Measurements from ENCODE around the gene NECTIN3.

Gene NECTIN3

GRCh38 chr3:111134302-111134701 lies 62.7 kb downstream of the NECTIN3 start:
- Mint-ChIP-seq H3K4me1 (no peaks in the 10 kb centered on the region), H3K36me3 (no peaks in the 10 kb centered on the region), H3K9me3 (no peaks in the 10 kb centered on the region), H3K27ac (no peak overlapping the region), H3K4me3 (no peak overlapping the region), H3K27me3 (no peaks in the 10 kb centered on the region)

- Mint-ChIP-seq H3K9me3 (no peaks in the 10 kb centered on the region), H3K4me1 (no peaks in the 10 kb centered on the region), H3K27me3 (no peaks in the 10 kb centered on the region), H3K4me3 (no peak overlapping the region), H3K36me3 (no peaks in the 10 kb centered on the region), H3K27ac (no peak overlapping the region)
These were observed 79.8 kb downstream of the NECTIN3 start for GRCh38 chr3:111151438-111151837.

- H3K9me3 Mint-ChIP-seq: no peaks in the 10 kb centered on the region
- no peaks in the 10 kb centered on the region for H3K36me3 Mint-ChIP-seq
- no peaks in the 10 kb centered on the region for H3K4me1 Mint-ChIP-seq
- H3K27me3 Mint-ChIP-seq: no peaks in the 10 kb centered on the region
- H3K4me3 Mint-ChIP-seq: no peak overlapping the region
- no peak overlapping the region for H3K27ac Mint-ChIP-seq
These were observed 80.9 kb downstream of the NECTIN3 start for GRCh38 chr3:111152496-111152895.

- H3K36me3 Mint-ChIP-seq: no peaks in the 10 kb centered on the region
- H3K27me3 Mint-ChIP-seq: no peaks in the 10 kb centered on the region
- H3K9me3 Mint-ChIP-seq: no peaks in the 10 kb centered on the region
- no peak overlapping the region for H3K27ac Mint-ChIP-seq
- H3K4me1 Mint-ChIP-seq: no peaks in the 10 kb centered on the region
- no peak overlapping the region for H3K4me3 Mint-ChIP-seq
These were observed 84.9 kb downstream of the NECTIN3 start for GRCh38 chr3:111156517-111156916.

GRCh38 chr3:111159391-111159790 lies 87.8 kb downstream of the NECTIN3 start:
- H3K27ac Mint-ChIP-seq: no peak overlapping the region
- H3K4me3 Mint-ChIP-seq: no peak overlapping the region
- no peaks in the 10 kb centered on the region for H3K4me1 Mint-ChIP-seq

DNA sequence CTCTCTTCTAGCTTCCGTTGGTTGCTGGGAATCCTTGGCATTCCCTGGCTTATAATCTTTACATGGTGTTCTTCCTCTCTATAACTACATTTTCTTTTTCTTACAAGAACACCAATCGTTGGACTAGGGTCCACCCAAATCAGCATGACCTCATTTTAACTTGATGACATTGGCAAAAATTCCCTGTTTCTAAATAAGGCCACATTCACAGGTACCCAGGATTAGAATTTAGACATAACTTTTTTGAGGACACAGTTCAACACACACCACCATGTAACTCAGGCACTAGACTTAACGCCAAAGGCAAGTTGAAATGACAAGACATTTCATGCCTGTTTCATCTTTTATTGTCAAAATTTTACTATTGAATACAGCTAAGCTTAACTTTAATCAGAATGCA lies 93.0 kb downstream of the NECTIN3 start:
- H3K27me3 Mint-ChIP-seq: no peaks in the 10 kb centered on the region
- H3K36me3 Mint-ChIP-seq: no peaks in the 10 kb centered on the region
- H3K4me3 Mint-ChIP-seq: no peak overlapping the region
- H3K27ac Mint-ChIP-seq: no peak overlapping the region
- H3K9me3 Mint-ChIP-seq: no peaks in the 10 kb centered on the region
- no peaks in the 10 kb centered on the region for H3K4me1 Mint-ChIP-seq

More at GRCh38 chr3:111159391-111159790, 87.8 kb downstream of the NECTIN3 start:
- Mint-ChIP-seq H3K27me3 (no peaks in the 10 kb centered on the region), H3K9me3 (no peaks in the 10 kb centered on the region), H3K36me3 (no peaks in the 10 kb centered on the region)

DNA sequence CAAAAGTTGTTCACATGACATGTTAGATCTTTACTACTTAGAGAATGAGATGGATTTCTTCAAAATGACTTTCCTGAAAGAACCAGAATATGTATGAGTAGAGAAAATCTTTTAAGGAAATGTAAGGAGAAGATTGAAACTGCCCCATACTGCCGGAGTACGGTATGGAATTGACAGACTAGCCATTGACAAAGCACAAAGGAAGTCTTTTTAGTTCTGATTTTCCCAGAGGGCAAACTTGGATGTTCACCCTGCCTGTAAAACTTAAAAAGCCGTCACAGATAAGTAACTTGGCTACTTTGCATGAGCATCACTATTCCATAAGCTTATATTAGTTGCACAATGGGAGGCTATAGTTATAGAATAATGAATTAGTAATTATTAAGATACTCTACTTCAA lies 93.8 kb downstream of the NECTIN3 start:
- Mint-ChIP-seq H3K36me3 (no peaks in the 10 kb centered on the region), H3K27me3 (no peaks in the 10 kb centered on the region), H3K27ac (no peak overlapping the region), H3K4me1 (no peaks in the 10 kb centered on the region), H3K4me3 (no peak overlapping the region), H3K9me3 (no peaks in the 10 kb centered on the region)

- Mint-ChIP-seq H3K27ac (no peak overlapping the region), H3K27me3 (no peaks in the 10 kb centered on the region), H3K4me1 (no peaks in the 10 kb centered on the region), H3K4me3 (no peak overlapping the region), H3K36me3 (peaks cover 1% of the 10 kb centered on the region), H3K9me3 (no peaks in the 10 kb centered on the region)
These were observed 101.8 kb downstream of the NECTIN3 start for GRCh38 chr3:111173328-111173900.

DNA sequence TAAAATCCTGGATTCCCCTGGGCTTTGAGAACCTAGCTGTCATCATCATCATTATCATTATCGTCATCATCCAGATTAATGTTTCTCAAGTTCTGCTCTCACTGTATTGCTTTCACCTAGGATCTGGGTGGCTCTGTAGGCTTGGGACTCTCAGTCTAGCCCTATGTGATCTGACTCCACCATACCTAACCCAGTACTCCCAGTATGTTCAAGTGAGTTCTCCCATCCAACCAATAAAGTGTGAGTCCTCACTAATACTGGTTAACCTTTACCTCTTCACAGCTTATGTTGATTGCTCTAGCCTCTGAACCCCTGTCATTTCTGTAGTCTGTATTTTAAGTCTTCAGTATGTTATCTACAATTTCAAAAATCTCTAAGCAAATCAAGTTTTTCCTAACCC lies 102.3 kb downstream of the NECTIN3 start:
- H3K27ac Mint-ChIP-seq: no peak overlapping the region
- peaks cover 1% of the 10 kb centered on the region for H3K36me3 Mint-ChIP-seq
- H3K27me3 Mint-ChIP-seq: no peaks in the 10 kb centered on the region
- H3K4me1 Mint-ChIP-seq: no peaks in the 10 kb centered on the region
- H3K4me3 Mint-ChIP-seq: no peak overlapping the region
- no peaks in the 10 kb centered on the region for H3K9me3 Mint-ChIP-seq

GRCh38 chr3:111190518-111190917 lies 118.9 kb downstream of the NECTIN3 start:
- H3K27ac Mint-ChIP-seq: no peak overlapping the region
- no peaks in the 10 kb centered on the region for H3K9me3 Mint-ChIP-seq
- no peaks in the 10 kb centered on the region for H3K4me1 Mint-ChIP-seq
- H3K4me3 Mint-ChIP-seq: no peak overlapping the region
- no peaks in the 10 kb centered on the region for H3K36me3 Mint-ChIP-seq
- H3K27me3 Mint-ChIP-seq: peaks cover 1% of the 10 kb centered on the region

DNA sequence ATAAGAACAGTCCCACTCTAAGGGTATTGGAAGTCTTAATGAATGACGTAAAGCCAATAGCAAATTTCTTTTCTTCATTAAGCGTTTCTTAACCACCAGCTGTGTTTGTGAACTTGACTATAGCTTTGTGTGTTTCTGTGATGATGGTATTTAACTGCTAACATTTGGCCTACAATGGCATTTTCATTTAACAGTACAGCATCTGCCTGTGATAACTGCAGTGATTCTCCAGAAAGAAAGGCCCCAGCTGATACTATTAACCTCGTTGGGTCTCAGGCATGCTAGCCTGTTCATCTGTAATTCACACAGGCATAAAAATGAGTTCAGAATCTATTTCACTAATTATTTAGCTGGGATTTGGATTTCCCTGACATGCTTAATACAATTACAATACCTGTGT lies 121.9 kb downstream of the NECTIN3 start:
- Mint-ChIP-seq H3K4me3 (no peak overlapping the region), H3K9me3 (no peaks in the 10 kb centered on the region), H3K36me3 (no peaks in the 10 kb centered on the region), H3K27me3 (no peaks in the 10 kb centered on the region), H3K4me1 (peaks cover 4% of the 10 kb centered on the region), H3K27ac (no peak overlapping the region)

- H3K4me1 Mint-ChIP-seq: peaks cover 4% of the 10 kb centered on the region
- no peaks in the 10 kb centered on the region for H3K36me3 Mint-ChIP-seq
- H3K4me3 Mint-ChIP-seq: no peak overlapping the region
- no peaks in the 10 kb centered on the region for H3K9me3 Mint-ChIP-seq
- H3K27me3 Mint-ChIP-seq: no peaks in the 10 kb centered on the region
- H3K27ac Mint-ChIP-seq: no peak overlapping the region
These were observed 122.4 kb downstream of the NECTIN3 start for GRCh38 chr3:111194048-111194447.

- no peak overlapping the region for H3K4me3 Mint-ChIP-seq
- no peaks in the 10 kb centered on the region for H3K36me3 Mint-ChIP-seq
- H3K27me3 Mint-ChIP-seq: no peaks in the 10 kb centered on the region
- no peaks in the 10 kb centered on the region for H3K9me3 Mint-ChIP-seq
- peaks cover 4% of the 10 kb centered on the region for H3K4me1 Mint-ChIP-seq
- H3K27ac Mint-ChIP-seq: no peak overlapping the region
These were observed 125.9 kb downstream of the NECTIN3 start for GRCh38 chr3:111197485-111197884.

GRCh38 chr3:111200027-111200426 lies 128.4 kb downstream of the NECTIN3 start:
- Mint-ChIP-seq H3K27me3 (no peaks in the 10 kb centered on the region), H3K27ac (no peak overlapping the region), H3K9me3 (no peaks in the 10 kb centered on the region), H3K36me3 (no peaks in the 10 kb centered on the region), H3K4me1 (peaks cover 4% of the 10 kb centered on the region), H3K4me3 (no peak overlapping the region)

DNA sequence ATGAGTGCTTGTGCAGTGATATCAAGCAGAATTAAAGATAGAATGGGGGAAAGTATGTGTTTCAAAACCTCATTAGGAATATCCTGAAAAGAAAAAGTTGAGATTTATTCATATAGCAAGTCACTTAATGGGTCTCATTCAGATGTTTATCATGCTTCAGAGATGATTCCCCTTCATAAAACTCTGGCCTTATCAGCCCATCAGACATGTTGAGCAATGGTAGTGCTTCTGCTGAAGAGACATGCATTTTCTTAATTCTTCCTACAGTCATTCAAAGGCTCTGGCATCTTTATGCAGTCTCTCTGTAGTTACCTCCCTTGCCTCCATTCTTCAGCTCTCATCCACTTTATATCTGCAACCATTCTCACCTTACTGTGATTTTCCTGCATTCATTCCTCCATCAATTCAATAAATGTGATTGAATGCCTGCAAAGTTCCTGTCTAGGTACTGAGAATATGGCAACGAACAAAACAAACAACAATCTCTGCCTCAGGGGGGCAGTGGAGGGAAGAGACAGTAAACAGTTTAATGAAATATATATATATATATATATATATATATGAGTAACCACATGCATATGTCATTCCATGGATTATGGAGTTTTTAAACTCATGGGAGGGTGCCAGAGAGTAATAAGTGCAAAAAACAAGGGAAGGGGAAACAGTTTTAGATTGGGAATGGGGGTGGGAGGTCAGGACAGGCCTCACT lies 138.5 kb downstream of the NECTIN3 start:
- Mint-ChIP-seq H3K4me3 (no peak overlapping the region), H3K27ac (no peak overlapping the region), H3K9me3 (no peaks in the 10 kb centered on the region), H3K27me3 (no peaks in the 10 kb centered on the region), H3K4me1 (no peaks in the 10 kb centered on the region), H3K36me3 (no peaks in the 10 kb centered on the region)

GRCh38 chr3:111210866-111211564 lies 139.4 kb downstream of the NECTIN3 start:
- Mint-ChIP-seq H3K4me3 (no peak overlapping the region), H3K4me1 (no peaks in the 10 kb centered on the region), H3K9me3 (no peaks in the 10 kb centered on the region), H3K27ac (no peak overlapping the region), H3K27me3 (no peaks in the 10 kb centered on the region), H3K36me3 (no peaks in the 10 kb centered on the region)

Measured in activated naive CD4-positive, alpha-beta T cell treated with anti-CD3 and anti-CD28 coated beads, Interleukin-2, amount 50 U/mL, for 24 hours (primary cell).